ENCODE data around the gene MCF2L2. TPM values are rescaled to one million over a fixed set of nuclear protein-coding genes. Genes with fewer than 3 reads are reported as not detected.

MCF2L2 gene
- total and polyA plus RNA-seq, 2 donors (not counting 3 experiments of a cell fraction or from before 2014, with no cell fraction given), result 0.15 to 1.1 TPM

- Histone ChIP-seq H3K79me2 (ENCODE audit: control insufficient read depth, insufficient read depth, low read length) (no peaks in the 10 kb centered on the region), H3K9me3 (replicated peaks; ENCODE audit: control insufficient read depth, insufficient read depth, low read length) (no peaks in the 10 kb centered on the region), H3K9ac (replicated peaks; ENCODE audit: extremely low read depth, insufficient read depth, low read length) (no peak overlapping the region), H3K4me2 (ENCODE audit: insufficient read depth, low read length) (no peak overlapping the region), H4K20me1 (replicated peaks; ENCODE audit: control insufficient read depth, extremely low read depth, insufficient read depth, low read length) (no peaks in the 10 kb centered on the region), H3K4me3 (replicated peaks in 1 of 3; ENCODE audit: insufficient read depth in 1 of 3, low read depth in 1 of 3, low read length in 3 of 3) (no peak overlapping the region), H3K4me1 (ENCODE audit: control insufficient read depth, extremely low read depth, insufficient read depth, low read length) (peaks cover 14% of the 10 kb centered on the region), H3K27me3 (ENCODE audit: control insufficient read depth in 2 of 2, insufficient read depth in 2 of 2, low read length in 2 of 2) (no peaks in the 10 kb centered on the region), H3K36me3 (ENCODE audit: control insufficient read depth in 2 of 2, extremely low read depth in 1 of 2, insufficient read depth in 2 of 2, low read length in 2 of 2) (no peaks in the 10 kb centered on the region), H3K9me1 (replicated peaks; ENCODE audit: control insufficient read depth, extremely low read depth, insufficient read depth, low read length) (no peaks in the 10 kb centered on the region), H3K27ac (ENCODE audit: insufficient read depth, low read depth, low read length) (no peak overlapping the region), H2AFZ (ENCODE audit: low read depth, low read length) (no peak overlapping the region)
- CTCF ChIA-PET, result interaction anchor here (1.0 to 2.6 kb wide), 4 partner anchors 10 to 303 kb away, joined by 3 to 6 read pairs (median 5); no protein-coding TSS in a partner anchor
- DNase-seq (ENCODE audit: low read depth, low spot score) (no peak), FAIRE-seq (no peak)
- POLR2A ChIA-PET, result no interaction called here
- TF ChIP-seq JUN (IDR thresholded peaks at IDR 0.05; ENCODE audit: borderline replicate concordance, insufficient read depth, insufficient read length, low read depth) (no peak), POLR2AphosphoS5 (IDR thresholded peaks at IDR 0.05; ENCODE audit: insufficient read depth, low read depth, low read length) (no peak), EZH2 (IDR thresholded peaks at IDR 0.05; ENCODE audit: borderline replicate concordance, low read depth, low read length, severe bottlenecking) (no peak), CTCF (IDR thresholded peaks at IDR 0.05; ENCODE audit: extremely low read depth in 1 of 2, insufficient read depth in 1 of 2, low read depth in 1 of 2, low read length in 2 of 2) (no peak), POLR2A (IDR thresholded peaks at IDR 0.05; ENCODE audit: low read depth, low read length) (no peak), FOS (IDR thresholded peaks at IDR 0.05; ENCODE audit: borderline replicate concordance, insufficient read depth, low read length) (no peak), MYC (IDR thresholded peaks at IDR 0.05; ENCODE audit: low read depth, low read length) (no peak), GATA2 (IDR thresholded peaks at IDR 0.05; ENCODE audit: insufficient read depth, insufficient read length, low read depth, low read length) (no peak)
- TF ChIP-seq, protein P1, sequence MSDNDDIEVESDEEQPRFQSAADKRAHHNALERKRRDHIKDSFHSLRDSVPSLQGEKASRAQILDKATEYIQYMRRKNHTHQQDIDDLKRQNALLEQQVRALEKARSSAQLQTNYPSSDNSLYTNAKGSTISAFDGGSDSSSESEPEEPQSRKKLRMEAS (IDR thresholded peaks at IDR 0.05; ENCODE audit: insufficient read depth, insufficient read length), result no peak
- dilution Hi-C loops (cut with MboI; ENCODE audit: extremely low pct_ligation_motif_present, low sequenced_read_pairs), result no loop called here
- intact Hi-C loops (cut with micrococcal nuclease), result no loop called here
- no TSS peak for BruUV-seq (replicated peaks)
Measured at GRCh38 chr3:183464480-183464879, 36.1 kb upstream of the MCF2L2 start.
